Nucleus accumbens (tissue), 56 donors: ENCODE data around the gene AKAP6.

ENCODE experiments used
- DNase-seq, 56 donors: peaks; one replicate each; lab custom pipeline; 2025; lab: John Stamatoyannopoulos, UW

The AKAP6 gene

GRCh38 chr14:32639208-32639607, 310.1 kb downstream of the AKAP6 start:
- no peak for DNase-seq

- DNase-seq = no peak
These were observed 316.5 kb downstream of the AKAP6 start for GRCh38 chr14:32645551-32645950.

GRCh38 chr14:32648434-32648833, 319.3 kb downstream of the AKAP6 start:
- no peak for DNase-seq

- no peak for DNase-seq
These were observed 320.9 kb downstream of the AKAP6 start for GRCh38 chr14:32650030-32650429.

GRCh38 chr14:32650665-32651064, 321.6 kb downstream of the AKAP6 start:
- no peak for DNase-seq

GRCh38 chr14:32654106-32654505, 325.0 kb downstream of the AKAP6 start:
- DNase-seq = no peak

- no peak for DNase-seq
These were observed 327.5 kb downstream of the AKAP6 start for GRCh38 chr14:32656601-32657000.

- peak in 35 of 56 donors; percentile 3 to 64 (median 14) for DNase-seq
These were observed 328.0 kb downstream of the AKAP6 start for GRCh38 chr14:32657081-32657480.

GRCh38 chr14:32661216-32661615, 332.1 kb downstream of the AKAP6 start:
- DNase-seq = no peak

GRCh38 chr14:32662211-32662610, 333.1 kb downstream of the AKAP6 start:
- no peak for DNase-seq

GRCh38 chr14:32666308-32666707, 337.2 kb downstream of the AKAP6 start:
- no peak for DNase-seq

GRCh38 chr14:32667287-32667686, 338.2 kb downstream of the AKAP6 start:
- DNase-seq = no peak

GRCh38 chr14:32667791-32668190, 338.7 kb downstream of the AKAP6 start:
- DNase-seq = no peak

- no peak for DNase-seq
These were observed 340.3 kb downstream of the AKAP6 start for GRCh38 chr14:32669391-32669790.

GRCh38 chr14:32675433-32675832, 346.3 kb downstream of the AKAP6 start:
- no peak for DNase-seq

- no peak for DNase-seq
These were observed 348.2 kb downstream of the AKAP6 start for GRCh38 chr14:32677129-32677780.

GRCh38 chr14:32678088-32678487, 349.0 kb downstream of the AKAP6 start:
- DNase-seq = no peak

- no peak for DNase-seq
These were observed 351.0 kb downstream of the AKAP6 start for GRCh38 chr14:32679927-32680612.

- no peak for DNase-seq
These were observed 352.5 kb downstream of the AKAP6 start for GRCh38 chr14:32681598-32681997.

- peak in 8 of 56 donors; percentile 1 to 35 (median 8) for DNase-seq
These were observed 353.1 kb downstream of the AKAP6 start for GRCh38 chr14:32682214-32682613.

- no peak for DNase-seq
These were observed 354.6 kb downstream of the AKAP6 start for GRCh38 chr14:32683679-32684078.

GRCh38 chr14:32688941-32689340, 359.8 kb downstream of the AKAP6 start:
- no peak for DNase-seq
